ENCODE data around the gene RYR2. TPM values are rescaled to one million over a fixed set of nuclear protein-coding genes. Genes with fewer than 3 reads are reported as not detected.

RYR2 gene
- total RNA-seq, 1 experiment from 2014 or later, result 4.0 TPM

GRCh38 chr1:237211031-237211430 lies 169.0 kb downstream of the RYR2 start:
- Mint-ChIP-seq H3K27ac (ENCODE audit: low read depth, unreplicated experiment) (no peak overlapping the region), H3K36me3 (ENCODE audit: insufficient read depth, unreplicated experiment) (no peaks in the 10 kb centered on the region), H3K27me3 (ENCODE audit: insufficient read depth, unreplicated experiment) (peaks cover 25% of the 10 kb centered on the region), H3K9me3 (ENCODE audit: unreplicated experiment) (no peaks in the 10 kb centered on the region), H3K4me1 (ENCODE audit: insufficient read depth, unreplicated experiment) (no peaks in the 10 kb centered on the region), H3K4me3 (ENCODE audit: unreplicated experiment) (no peak overlapping the region)
- ChIA-PET CTCF (interaction anchor here (0.6 kb wide), 1 partner anchor 402 kb away, joined by 3 read pairs; no protein-coding TSS in a partner anchor), POLR2A (interaction anchor here (0.6 to 1.1 kb wide), 2 partner anchors 14 to 17 kb away, joined by 3 read pairs; no protein-coding TSS in a partner anchor)
- no peak for DNase-seq (ENCODE audit: unreplicated experiment)
- BruUV-seq (replicated peaks), result no TSS peak
- TF ChIP-seq CTCF (IDR thresholded peaks at IDR 0.05; ENCODE audit: unreplicated experiment), result no peak
- intact Hi-C loops (cut with micrococcal nuclease), result no loop called here

- Mint-ChIP-seq H3K27me3 (ENCODE audit: insufficient read depth, unreplicated experiment) (peaks cover 25% of the 10 kb centered on the region), H3K4me1 (ENCODE audit: insufficient read depth, unreplicated experiment) (no peaks in the 10 kb centered on the region), H3K36me3 (ENCODE audit: insufficient read depth, unreplicated experiment) (no peaks in the 10 kb centered on the region), H3K4me3 (ENCODE audit: unreplicated experiment) (no peak overlapping the region), H3K27ac (ENCODE audit: low read depth, unreplicated experiment) (no peak overlapping the region), H3K9me3 (ENCODE audit: unreplicated experiment) (no peaks in the 10 kb centered on the region)
- no TSS peak for BruUV-seq (replicated peaks)
- POLR2A ChIA-PET, result interaction anchor here (1.1 kb wide), 1 partner anchor 15 kb away, joined by 3 read pairs; no protein-coding TSS in a partner anchor
- no peak for DNase-seq (ENCODE audit: unreplicated experiment)
- intact Hi-C loops (cut with micrococcal nuclease), result no loop called here
- TF ChIP-seq CTCF (IDR thresholded peaks at IDR 0.05; ENCODE audit: unreplicated experiment), result no peak
- CTCF ChIA-PET, result no interaction called here
These were observed 169.6 kb downstream of the RYR2 start for GRCh38 chr1:237211540-237211939.

GRCh38 chr1:237219751-237220642 lies 178.0 kb downstream of the RYR2 start:
- no peak overlapping the region for H3K27ac Mint-ChIP-seq (ENCODE audit: low read depth, unreplicated experiment)
- DNase-seq (ENCODE audit: unreplicated experiment), result no peak
- peaks cover 9% of the 10 kb centered on the region for H3K4me1 Mint-ChIP-seq (ENCODE audit: insufficient read depth, unreplicated experiment)
- no peaks in the 10 kb centered on the region for H3K9me3 Mint-ChIP-seq (ENCODE audit: unreplicated experiment)
- TF ChIP-seq CTCF (IDR thresholded peaks at IDR 0.05; ENCODE audit: unreplicated experiment), result no peak
- H3K36me3 Mint-ChIP-seq (ENCODE audit: insufficient read depth, unreplicated experiment), result no peaks in the 10 kb centered on the region
- no peak overlapping the region for H3K4me3 Mint-ChIP-seq (ENCODE audit: unreplicated experiment)
- peaks cover 25% of the 10 kb centered on the region for H3K27me3 Mint-ChIP-seq (ENCODE audit: insufficient read depth, unreplicated experiment)
- intact Hi-C loops (cut with micrococcal nuclease), result no loop called here
- no TSS peak for BruUV-seq (replicated peaks)
- ChIA-PET CTCF (interaction anchor here (0.6 to 1.5 kb wide), 7 partner anchors 10 to 156 kb away, joined by 3 read pairs; no protein-coding TSS in a partner anchor), POLR2A (interaction anchor here (0.5 to 1.5 kb wide), 7 partner anchors 9 to 424 kb away, joined by 3 to 4 read pairs (median 3); no protein-coding TSS in a partner anchor)

- Mint-ChIP-seq H3K36me3 (ENCODE audit: insufficient read depth, unreplicated experiment) (no peaks in the 10 kb centered on the region), H3K27ac (ENCODE audit: low read depth, unreplicated experiment) (no peak overlapping the region)
- no peak for DNase-seq (ENCODE audit: unreplicated experiment)
These were observed 181.4 kb downstream of the RYR2 start for GRCh38 chr1:237223419-237223818.

More at GRCh38 chr1:237223419-237223818, 181.4 kb downstream of the RYR2 start:
- no peak overlapping the region for H3K4me3 Mint-ChIP-seq (ENCODE audit: unreplicated experiment)
- intact Hi-C loops (cut with micrococcal nuclease), result no loop called here
- ChIA-PET CTCF (no interaction called here), POLR2A (no interaction called here)
- no TSS peak for BruUV-seq (replicated peaks)
- no peak for TF ChIP-seq CTCF (IDR thresholded peaks at IDR 0.05; ENCODE audit: unreplicated experiment)
- peaks cover 9% of the 10 kb centered on the region for H3K4me1 Mint-ChIP-seq (ENCODE audit: insufficient read depth, unreplicated experiment)
- peaks cover 12% of the 10 kb centered on the region for H3K27me3 Mint-ChIP-seq (ENCODE audit: insufficient read depth, unreplicated experiment)
- no peaks in the 10 kb centered on the region for H3K9me3 Mint-ChIP-seq (ENCODE audit: unreplicated experiment)

Data from MCF 10A (cell line).